Renal cortical epithelial cell (primary cell): ENCODE data around the gene KBTBD4. TPM values are rescaled to one million over a fixed set of nuclear protein-coding genes. Genes with fewer than 3 reads are reported as not detected.
"Not testable (repeated sequence)": the region's sequence is repeated elsewhere in the genome, so short reads cannot be mapped to it uniquely, and the experiment has no call there.

Experiments used
- DNase-seq: peaks from one replicate; pipeline ENCODE4 v3.0.0-alpha.2; 2011; ENCODE audit warnings: low read depth
- total RNA-seq: library from RNA; depleted of rRNA; stranded (reverse); fragments of >200 nt; gene quantifications from 2 replicates; pipeline ENCODE4 v1.2.3, GENCODE V29; 2014

KBTBD4 gene
- total RNA-seq, 1 donor from 2014 or later, result 31.7 TPM

- no peak for DNase-seq
Observed at GRCh38 chr11:47560426-47560825, 18.3 kb downstream of the KBTBD4 start.

DNA sequence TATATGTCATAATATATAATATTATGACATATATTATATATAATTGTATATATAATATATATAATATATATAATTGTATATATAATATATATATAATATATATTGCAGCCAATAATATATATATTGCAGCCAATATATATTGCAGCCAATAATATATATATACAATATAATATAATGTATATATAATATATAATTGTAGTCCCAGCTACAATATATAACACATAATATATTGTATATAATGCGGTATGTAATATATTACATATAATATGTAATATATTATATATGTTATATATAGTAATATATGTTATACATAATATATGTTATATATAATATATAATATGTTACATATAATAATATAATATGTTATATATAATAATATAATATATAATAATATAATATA lies 20.1 kb downstream of the KBTBD4 start:
- no peak for DNase-seq

DNA sequence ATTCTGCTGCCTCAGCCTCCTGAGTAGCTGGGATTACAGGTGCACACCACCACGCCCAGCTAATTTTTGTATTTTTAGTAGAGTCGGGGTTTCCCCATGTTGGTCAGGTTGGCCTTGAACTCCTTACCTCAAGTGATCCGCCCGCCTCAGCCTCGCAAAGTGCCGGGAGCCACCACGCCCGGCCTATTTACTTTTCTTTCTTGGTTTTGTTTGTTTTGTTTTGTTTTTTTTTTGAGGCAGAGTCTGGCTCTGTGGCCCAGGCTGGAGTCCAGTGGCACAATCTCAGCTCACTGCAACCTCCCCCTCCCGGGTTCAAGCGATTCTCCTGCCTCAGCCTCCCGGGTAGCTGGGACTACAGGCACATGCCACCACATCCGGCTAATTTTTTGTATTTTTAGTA lies 21.8 kb downstream of the KBTBD4 start:
- not testable (repeated sequence) for DNase-seq

DNA sequence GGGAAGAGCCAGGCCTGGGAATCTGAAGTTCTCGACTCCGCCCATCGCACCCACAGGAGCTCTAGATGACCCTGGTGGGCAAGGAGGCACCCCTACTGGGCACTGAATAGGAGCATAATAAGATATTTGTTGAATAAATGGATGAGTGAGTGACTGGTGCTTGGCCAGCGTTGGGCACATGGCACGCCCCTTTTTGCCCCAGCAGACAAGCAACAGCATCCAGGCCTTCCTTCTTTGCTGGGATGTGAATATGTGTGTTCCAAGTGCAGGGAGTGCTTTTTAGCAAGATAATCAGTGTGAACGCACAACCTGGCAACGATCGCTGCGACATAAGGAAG lies 25.4 kb downstream of the KBTBD4 start:
- no peak for DNase-seq

DNA sequence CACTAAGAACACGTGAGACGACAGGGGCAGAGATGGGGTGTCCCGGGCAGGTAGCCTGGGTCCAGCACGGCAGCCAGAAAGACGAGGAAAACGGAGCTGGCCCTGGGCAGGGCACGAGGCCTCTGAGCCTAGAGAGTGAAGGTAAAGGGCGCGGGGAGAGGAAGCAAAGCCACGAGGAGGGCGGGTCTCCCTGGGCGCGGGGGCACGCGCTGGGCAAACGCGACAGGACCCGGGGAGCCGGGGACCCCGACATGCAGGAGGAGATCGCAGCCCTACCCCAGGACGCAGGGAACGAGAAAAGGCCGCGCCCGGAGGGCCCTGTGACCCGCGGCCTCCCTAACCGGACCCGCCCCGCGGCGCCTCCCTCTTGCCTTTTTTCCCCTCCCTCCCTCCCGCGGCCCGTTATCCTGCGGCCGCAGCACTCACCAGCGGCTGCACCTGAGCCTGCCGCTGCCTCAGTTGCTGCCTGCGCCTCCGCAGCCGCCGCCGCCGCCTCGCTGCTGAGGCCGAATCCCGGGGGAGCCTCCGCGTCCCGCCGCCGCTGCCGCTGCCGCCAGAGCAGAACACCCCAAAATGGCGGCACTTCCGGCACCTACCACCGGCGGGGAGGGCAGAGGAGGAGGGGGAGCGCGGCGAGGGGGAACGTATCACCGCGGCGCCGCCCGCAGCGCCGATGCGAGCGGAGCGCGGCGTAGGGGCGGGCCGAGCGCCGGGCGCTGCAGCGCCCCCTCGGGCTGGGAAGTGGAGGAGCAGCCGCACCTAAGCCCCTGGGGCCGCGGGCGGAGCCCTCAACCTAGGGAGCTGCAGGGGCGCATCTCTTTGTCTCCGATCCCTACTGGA lies 26.0 kb downstream of the KBTBD4 start, which contains the start of gene CELF1:
Gene CELF1 (minus strand): TSS at position 567 of the 840 bp plus-strand sequence. CDS start 53,609 bp downstream, outside the sequence.
- DNase-seq, result peak; percentile 58

GRCh38 chr11:47552056-47552565 lies 26.7 kb downstream of the KBTBD4 start:
- DNase-seq, result peak; percentile 53

DNA sequence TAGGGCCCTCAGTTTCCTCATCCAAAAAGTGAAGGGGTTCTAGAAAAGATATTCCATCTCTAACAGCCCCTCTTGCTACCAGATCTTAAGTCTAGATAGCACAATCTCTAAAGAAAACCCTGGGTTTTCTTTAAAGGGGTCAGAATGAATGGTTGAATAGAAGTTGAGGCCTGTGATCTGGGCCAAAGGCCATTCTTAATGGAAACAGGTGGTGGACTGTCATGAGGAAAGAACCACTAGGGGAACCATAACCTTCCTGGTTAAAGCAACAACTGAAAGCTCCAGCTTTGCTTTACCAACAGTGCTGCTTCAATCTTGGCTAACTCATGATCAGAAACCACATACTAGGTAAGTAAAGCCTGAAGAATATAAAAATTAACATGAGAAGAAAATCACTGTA lies 27.7 kb downstream of the KBTBD4 start:
- peak; percentile 58 for DNase-seq

- DNase-seq, result peak; percentile 63
Observed at GRCh38 chr11:47550288-47551047, 28.3 kb downstream of the KBTBD4 start.

DNA sequence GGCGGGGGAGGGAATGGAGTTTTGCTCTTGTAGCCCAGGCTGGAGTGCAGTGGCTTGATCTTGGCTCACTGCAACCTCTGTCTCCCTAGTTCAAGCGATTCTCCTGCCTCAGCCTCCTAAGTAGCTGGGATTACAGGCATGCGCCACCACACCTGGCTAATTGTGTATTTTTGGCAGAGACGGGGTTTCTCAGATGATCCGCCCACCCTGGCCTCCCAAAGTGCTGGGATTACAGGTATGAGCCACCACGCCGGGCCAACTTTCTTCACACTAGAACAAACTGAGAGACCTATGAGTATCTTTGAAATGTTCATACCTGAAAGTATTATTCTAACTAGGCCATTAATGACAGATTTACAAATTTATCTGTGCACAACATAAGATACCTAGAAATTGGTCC lies 32.5 kb downstream of the KBTBD4 start:
- not testable (repeated sequence) for DNase-seq

GRCh38 chr11:47545298-47545697 lies 33.5 kb downstream of the KBTBD4 start:
- no peak for DNase-seq

- no peak for DNase-seq
Observed at GRCh38 chr11:47541070-47541469, 37.7 kb downstream of the KBTBD4 start.

DNA sequence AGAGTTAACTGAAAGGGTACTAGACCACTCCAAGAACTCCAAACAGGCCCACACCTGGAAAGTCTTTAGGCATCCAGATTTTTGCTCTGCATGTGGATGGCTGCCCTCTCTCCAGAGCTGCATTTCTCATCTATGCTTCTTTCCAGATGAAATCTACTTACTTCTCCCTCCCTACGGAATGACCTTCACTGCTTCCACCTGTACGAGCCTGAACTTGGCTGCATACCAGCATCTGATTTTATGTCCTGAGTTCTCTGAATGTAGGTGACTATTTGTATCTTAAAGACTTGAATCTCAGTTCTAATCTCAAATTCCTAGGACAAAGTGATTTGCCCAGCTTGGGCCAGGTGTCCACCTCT lies 39.1 kb downstream of the KBTBD4 start:
- no peak for DNase-seq

GRCh38 chr11:47538741-47539565 lies 39.8 kb downstream of the KBTBD4 start:
- DNase-seq, result peak; percentile 92

- no peak for DNase-seq
Observed at GRCh38 chr11:47536915-47537314, 41.9 kb downstream of the KBTBD4 start.

GRCh38 chr11:47534704-47535251 lies 44.0 kb downstream of the KBTBD4 start:
- DNase-seq, result no peak

GRCh38 chr11:47533690-47534151 lies 45.0 kb downstream of the KBTBD4 start:
- DNase-seq, result no peak

DNA sequence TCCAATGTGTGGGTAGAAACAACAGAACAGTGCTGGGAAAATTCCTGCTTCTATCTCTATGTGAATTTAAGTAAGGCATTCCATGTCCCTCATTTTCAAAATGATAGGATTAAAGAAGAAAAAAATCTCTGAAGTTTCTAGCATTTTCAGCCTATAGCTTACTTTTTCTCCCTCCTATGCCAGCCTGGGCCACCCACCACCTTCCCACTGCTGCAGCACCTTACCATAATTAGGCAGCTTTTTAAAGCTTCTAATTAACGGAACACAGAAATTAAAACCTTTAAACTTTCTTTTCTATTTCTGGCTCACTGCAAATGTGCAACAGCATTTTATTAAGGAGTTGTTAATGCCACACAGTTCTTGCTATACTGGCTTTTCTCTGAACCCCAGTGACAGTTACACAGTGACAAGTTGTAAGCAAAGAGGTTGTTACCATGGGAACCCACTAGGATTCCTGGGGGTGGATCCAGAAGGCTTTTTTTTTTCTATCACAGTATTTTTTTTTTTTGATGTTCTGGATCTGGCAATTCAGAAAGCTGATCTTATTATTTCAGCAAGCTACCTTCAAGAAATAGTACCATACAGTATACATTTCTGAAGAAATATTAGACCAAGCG lies 46.1 kb downstream of the KBTBD4 start:
- DNase-seq, result no peak

- no peak for DNase-seq
Observed at GRCh38 chr11:47531666-47532065, 47.1 kb downstream of the KBTBD4 start.

- not testable (repeated sequence) for DNase-seq
Observed at GRCh38 chr11:47530721-47531120, 48.0 kb downstream of the KBTBD4 start.

- DNase-seq, result no peak
Observed at GRCh38 chr11:47529951-47530350, 48.8 kb downstream of the KBTBD4 start.

- no peak for DNase-seq
Observed at GRCh38 chr11:47527186-47527585, 51.6 kb downstream of the KBTBD4 start.
